Liver (tissue), 9 donors: ENCODE results near the gene SGIP1. TPM values are rescaled to one million over a fixed set of nuclear protein-coding genes. Genes with fewer than 3 reads are reported as not detected.

Source experiments
- DNase-seq: peaks from one replicate; pipeline ENCODE4 v3.0.0-alpha.2; 2017; ENCODE audit warnings: low spot score
- H3K27ac ChIP-seq, 2 donors: one replicate each; pipeline ENCODE4 v1.7.0; 2013; ENCODE audit warnings: inconsistent platforms in 2 of 2, low read length in 2 of 2, control low read depth in 1 of 2, low read depth in 1 of 2, mild to moderate bottlenecking in 1 of 2
- H3K27me3 ChIP-seq, 4 donors: one replicate each; pipeline versions ENCODE4 v1.6.1 to v1.7.0; 2013; ENCODE audit warnings: low read length in 3 of 4, inconsistent platforms in 1 of 4, mild to moderate bottlenecking in 1 of 4, moderate library complexity in 1 of 4; ENCODE audit not compliant: control insufficient read depth in 4 of 4, insufficient read depth in 4 of 4
- H3K36me3 ChIP-seq, 4 donors: one replicate each; pipeline versions ENCODE4 v1.6.1 to v1.7.0; 2013; ENCODE audit warnings: low read length in 3 of 4, mild to moderate bottlenecking in 3 of 4, low read depth in 1 of 4, moderate library complexity in 1 of 4; ENCODE audit not compliant: control insufficient read depth in 4 of 4, insufficient read depth in 3 of 4
- H3K4me1 ChIP-seq, 4 donors: one replicate each; pipeline versions ENCODE4 v1.6.1 to v1.7.0; 2013; ENCODE audit warnings: low read length in 3 of 4, mild to moderate bottlenecking in 3 of 4, moderate library complexity in 1 of 4; ENCODE audit not compliant: control insufficient read depth in 4 of 4, insufficient read depth in 4 of 4
- H3K4me3 ChIP-seq, 3 donors: one replicate each; pipeline versions ENCODE4 v1.6.1 to v1.7.0; 2013; ENCODE audit warnings: low read length in 3 of 3, control low read depth in 1 of 3, low read depth in 1 of 3, mild to moderate bottlenecking in 1 of 3
- H3K9ac ChIP-seq, 2 donors: one replicate each; pipeline ENCODE4 v1.7.0; 2013; ENCODE audit warnings: low read length in 2 of 2, mild to moderate bottlenecking in 2 of 2, moderate library complexity in 2 of 2, control low read depth in 1 of 2, low read depth in 1 of 2
- H3K9me3 ChIP-seq, 4 donors: one replicate each; pipeline versions ENCODE4 v1.6.1 to v1.7.0; 2013; ENCODE audit warnings: low read length in 3 of 4; ENCODE audit not compliant: control insufficient read depth in 4 of 4
- EGR1 ChIP-seq, 2 donors: IDR thresholded peaks; 2 replicates each; pipeline ENCODE4 v1.6.1; 2016 to 2018; ENCODE audit warnings: antibody characterized with exemption in 2 of 2, low read depth in 2 of 2
- FOXA1 ChIP-seq: IDR thresholded peaks from 2 replicates; pipeline ENCODE4 v1.6.1; 2016; ENCODE audit warnings: antibody characterized with exemption
- FOXA2 ChIP-seq: IDR thresholded peaks from 2 replicates; pipeline ENCODE4 v1.6.1; 2016; ENCODE audit warnings: antibody characterized with exemption
- GABPA ChIP-seq, 2 donors: IDR thresholded peaks in 1 of 2; conservative IDR thresholded peaks in 1 of 2; 2 replicates each; pipeline ENCODE4 v1.6.1; 2016; ENCODE audit warnings: antibody characterized with exemption in 2 of 2, mild to moderate bottlenecking in 1 of 2, moderate library complexity in 1 of 2
- HNF4A ChIP-seq, 2 donors: conservative IDR thresholded peaks; 2 replicates each; pipeline ENCODE4 v1.6.1; 2016; ENCODE audit warnings: antibody characterized with exemption in 2 of 2, mild to moderate bottlenecking in 2 of 2
- HNF4G ChIP-seq: IDR thresholded peaks from 2 replicates; pipeline ENCODE4 v1.6.1; 2016; ENCODE audit warnings: antibody characterized with exemption
- JUND ChIP-seq, 2 donors: IDR thresholded peaks; 2 replicates each; pipeline ENCODE4 v1.6.1; 2016; ENCODE audit warnings: antibody characterized with exemption in 2 of 2
- NR2F2 ChIP-seq: IDR thresholded peaks from 2 replicates; pipeline ENCODE4 v1.6.1; 2016; ENCODE audit warnings: antibody characterized with exemption
- RAD21 ChIP-seq, 2 donors: IDR thresholded peaks; 2 replicates each; pipeline ENCODE4 v1.6.1; 2016; ENCODE audit warnings: antibody characterized with exemption in 2 of 2, mild to moderate bottlenecking in 2 of 2
- RXRA ChIP-seq, 2 donors: IDR thresholded peaks; 2 replicates each; pipeline ENCODE4 v1.6.1; 2017 to 2018; ENCODE audit warnings: antibody characterized with exemption in 2 of 2, mild to moderate bottlenecking in 1 of 2
- SP1 ChIP-seq: IDR thresholded peaks from 2 replicates; pipeline ENCODE4 v1.6.1; 2018; ENCODE audit warnings: antibody characterized with exemption, mild to moderate bottlenecking
- YY1 ChIP-seq: IDR thresholded peaks from 2 replicates; pipeline ENCODE4 v1.6.1; 2016; ENCODE audit warnings: antibody characterized with exemption, mild to moderate bottlenecking
- whole genome bisulfite sequencing: extraction: QIAGEN DNeasy Blood & Tissue Kit; methylation state at CpG from one replicate; pipeline ENCODE4 v1.1.7; 2013; 5-methylcytosine and 5-hydroxymethylcytosine counted together
- polyA plus RNA-seq, 2 donors: library from polyadenylated mRNA; stranded (reverse) in 1 of 2; unstranded in 1 of 2; fragments of 200-250 nt in 1 of 2; fragments of >200 nt in 1 of 2; fragmentation: Nextera tagmentation in 1 of 2; extraction: Ambion mirVana in 1 of 2; gene quantifications; one replicate each; pipeline versions ENCODE4 v1.2.1 to v1.2.3, GENCODE V29; 2013 to 2015
- total RNA-seq, 2 donors: library from RNA; depleted of rRNA; stranded (reverse); fragments of >200 nt; gene quantifications; one replicate each; pipeline ENCODE4 v1.2.3, GENCODE V29; 2014
- TF ChIP-seq, protein P1 (sequence below): IDR thresholded peaks from 2 replicates; pipeline ENCODE4 v1.6.1; 2016; ENCODE audit warnings: antibody characterized with exemption, mild to moderate bottlenecking
- TF ChIP-seq, protein P2 (sequence below): IDR thresholded peaks from 2 replicates; pipeline ENCODE4 v1.6.1; 2016; ENCODE audit warnings: antibody characterized with exemption
- TF ChIP-seq, protein P3 (sequence below): IDR thresholded peaks from 2 replicates; pipeline ENCODE4 v1.6.1; 2016; ENCODE audit warnings: antibody characterized with exemption
- TF ChIP-seq, protein P4 (sequence below): fragments of 150-350 bp; IDR thresholded peaks from 2 replicates; pipeline ENCODE4 v1.5.1; 2017; ENCODE audit warnings: improper control_type of control experiment, low read depth, low read length; ENCODE audit not compliant: missing input control
- donor health status: healthy.
- donor health status: healthy.
- donor health status: healthy.
- donor health status: healthy.
- donor health status: healthy.

The SGIP1 gene
- total and polyA plus RNA-seq, 4 donors, result 0.09 to 2.5 (median 0.38) TPM

DNA sequence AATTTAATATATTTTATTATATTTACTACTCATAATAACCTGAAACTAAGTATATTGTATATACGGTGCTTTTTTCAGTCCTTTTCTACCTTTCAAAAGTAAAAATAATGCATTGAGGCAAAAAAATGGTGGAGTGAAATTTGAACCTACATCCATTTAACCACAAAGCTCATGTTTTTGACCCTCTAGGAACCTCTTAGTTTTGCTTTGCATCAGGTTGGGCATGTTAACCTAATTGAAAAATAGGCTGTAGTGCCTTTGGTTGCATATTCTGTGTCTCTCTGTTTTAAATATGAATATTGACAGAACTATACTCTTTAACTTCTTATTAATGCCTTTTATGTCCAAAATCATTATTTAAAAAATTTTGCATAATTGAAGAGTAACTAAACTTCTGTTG lies 3.8 kb downstream of the SGIP1 start:
- Histone ChIP-seq H3K27me3 (peaks cover 0 to 5% (median 2%) of the 10 kb centered on the region in 4 donors), H3K27ac (no peak overlapping the region), H3K4me3 (no peak overlapping the region), H3K9ac (no peak overlapping the region), H3K4me1 (peaks cover 3 to 26% (median 10%) of the 10 kb centered on the region in 4 donors), H3K36me3 (no peaks in the 10 kb centered on the region), H3K9me3 (no peaks in the 10 kb centered on the region)
- 92% methylated on average over 1 of the region's 1 CpG for WGBS
- TF ChIP-seq HNF4A (conservative IDR thresholded peaks at IDR 0.05) (no peak), SP1 (no peak), EGR1 (IDR thresholded peaks at IDR 0.05; ENCODE audit: low read depth in 2 of 2) (no peak), JUND (IDR thresholded peaks at IDR 0.05) (no peak), YY1 (no peak), GABPA (IDR thresholded peaks at IDR 0.05 in 1 of 2, conservative IDR thresholded peaks at IDR 0.05 in 1 of 2) (no peak), NR2F2 (no peak), FOXA2 (no peak), HNF4G (no peak), RXRA (IDR thresholded peaks at IDR 0.05) (no peak), FOXA1 (no peak), RAD21 (IDR thresholded peaks at IDR 0.05) (no peak)
- TF ChIP-seq, protein P1, sequence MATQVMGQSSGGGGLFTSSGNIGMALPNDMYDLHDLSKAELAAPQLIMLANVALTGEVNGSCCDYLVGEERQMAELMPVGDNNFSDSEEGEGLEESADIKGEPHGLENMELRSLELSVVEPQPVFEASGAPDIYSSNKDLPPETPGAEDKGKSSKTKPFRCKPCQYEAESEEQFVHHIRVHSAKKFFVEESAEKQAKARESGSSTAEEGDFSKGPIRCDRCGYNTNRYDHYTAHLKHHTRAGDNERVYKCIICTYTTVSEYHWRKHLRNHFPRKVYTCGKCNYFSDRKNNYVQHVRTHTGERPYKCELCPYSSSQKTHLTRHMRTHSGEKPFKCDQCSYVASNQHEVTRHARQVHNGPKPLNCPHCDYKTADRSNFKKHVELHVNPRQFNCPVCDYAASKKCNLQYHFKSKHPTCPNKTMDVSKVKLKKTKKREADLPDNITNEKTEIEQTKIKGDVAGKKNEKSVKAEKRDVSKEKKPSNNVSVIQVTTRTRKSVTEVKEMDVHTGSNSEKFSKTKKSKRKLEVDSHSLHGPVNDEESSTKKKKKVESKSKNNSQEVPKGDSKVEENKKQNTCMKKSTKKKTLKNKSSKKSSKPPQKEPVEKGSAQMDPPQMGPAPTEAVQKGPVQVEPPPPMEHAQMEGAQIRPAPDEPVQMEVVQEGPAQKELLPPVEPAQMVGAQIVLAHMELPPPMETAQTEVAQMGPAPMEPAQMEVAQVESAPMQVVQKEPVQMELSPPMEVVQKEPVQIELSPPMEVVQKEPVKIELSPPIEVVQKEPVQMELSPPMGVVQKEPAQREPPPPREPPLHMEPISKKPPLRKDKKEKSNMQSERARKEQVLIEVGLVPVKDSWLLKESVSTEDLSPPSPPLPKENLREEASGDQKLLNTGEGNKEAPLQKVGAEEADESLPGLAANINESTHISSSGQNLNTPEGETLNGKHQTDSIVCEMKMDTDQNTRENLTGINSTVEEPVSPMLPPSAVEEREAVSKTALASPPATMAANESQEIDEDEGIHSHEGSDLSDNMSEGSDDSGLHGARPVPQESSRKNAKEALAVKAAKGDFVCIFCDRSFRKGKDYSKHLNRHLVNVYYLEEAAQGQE, result no peak
- TF ChIP-seq, protein P2, sequence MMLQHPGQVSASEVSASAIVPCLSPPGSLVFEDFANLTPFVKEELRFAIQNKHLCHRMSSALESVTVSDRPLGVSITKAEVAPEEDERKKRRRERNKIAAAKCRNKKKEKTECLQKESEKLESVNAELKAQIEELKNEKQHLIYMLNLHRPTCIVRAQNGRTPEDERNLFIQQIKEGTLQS, result no peak
- TF ChIP-seq, protein P3, sequence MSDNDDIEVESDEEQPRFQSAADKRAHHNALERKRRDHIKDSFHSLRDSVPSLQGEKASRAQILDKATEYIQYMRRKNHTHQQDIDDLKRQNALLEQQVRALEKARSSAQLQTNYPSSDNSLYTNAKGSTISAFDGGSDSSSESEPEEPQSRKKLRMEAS, result no peak
- DNase-seq, result no peak

DNA sequence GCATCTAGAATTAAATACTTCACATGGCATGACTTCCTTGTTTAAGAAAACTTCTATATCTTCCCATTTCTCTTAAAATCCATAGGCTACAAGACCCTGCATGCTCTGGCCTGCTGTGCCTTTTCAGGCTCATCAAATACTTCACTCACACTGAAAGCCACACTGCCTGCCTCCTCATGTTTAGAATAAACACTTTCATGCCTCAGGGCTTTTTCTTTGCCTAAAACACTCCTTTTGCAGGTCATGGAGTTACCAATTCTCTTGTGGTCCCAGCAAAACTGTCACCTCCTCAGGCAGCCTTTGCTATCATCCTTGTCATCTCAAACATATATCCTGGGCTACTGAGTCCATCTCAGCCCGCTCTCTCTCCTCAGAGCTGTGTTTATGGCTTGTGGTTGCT lies 5.5 kb downstream of the SGIP1 start:
- TF ChIP-seq SP1, result no peak
- TF ChIP-seq RAD21 (IDR thresholded peaks at IDR 0.05), result no peak
- TF ChIP-seq YY1, result no peak
- no peak for TF ChIP-seq HNF4A (conservative IDR thresholded peaks at IDR 0.05)
- TF ChIP-seq, protein P3, result no peak
- TF ChIP-seq, protein P1, result no peak
- TF ChIP-seq, protein P4, sequence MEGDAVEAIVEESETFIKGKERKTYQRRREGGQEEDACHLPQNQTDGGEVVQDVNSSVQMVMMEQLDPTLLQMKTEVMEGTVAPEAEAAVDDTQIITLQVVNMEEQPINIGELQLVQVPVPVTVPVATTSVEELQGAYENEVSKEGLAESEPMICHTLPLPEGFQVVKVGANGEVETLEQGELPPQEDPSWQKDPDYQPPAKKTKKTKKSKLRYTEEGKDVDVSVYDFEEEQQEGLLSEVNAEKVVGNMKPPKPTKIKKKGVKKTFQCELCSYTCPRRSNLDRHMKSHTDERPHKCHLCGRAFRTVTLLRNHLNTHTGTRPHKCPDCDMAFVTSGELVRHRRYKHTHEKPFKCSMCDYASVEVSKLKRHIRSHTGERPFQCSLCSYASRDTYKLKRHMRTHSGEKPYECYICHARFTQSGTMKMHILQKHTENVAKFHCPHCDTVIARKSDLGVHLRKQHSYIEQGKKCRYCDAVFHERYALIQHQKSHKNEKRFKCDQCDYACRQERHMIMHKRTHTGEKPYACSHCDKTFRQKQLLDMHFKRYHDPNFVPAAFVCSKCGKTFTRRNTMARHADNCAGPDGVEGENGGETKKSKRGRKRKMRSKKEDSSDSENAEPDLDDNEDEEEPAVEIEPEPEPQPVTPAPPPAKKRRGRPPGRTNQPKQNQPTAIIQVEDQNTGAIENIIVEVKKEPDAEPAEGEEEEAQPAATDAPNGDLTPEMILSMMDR, result no peak

More for the DNA sequence above, 5.5 kb downstream of the SGIP1 start:
- no peak overlapping the region for H3K4me3 ChIP-seq
- DNase-seq, result no peak
- peaks cover 2 to 28% (median 6%) of the 10 kb centered on the region in 4 donors for H3K4me1 ChIP-seq
- H3K9ac ChIP-seq, result no peak overlapping the region
- no peak overlapping the region for H3K27ac ChIP-seq
- WGBS, result 97% methylated on average over 1 of the region's 1 CpG
- H3K36me3 ChIP-seq, result no peaks in the 10 kb centered on the region
- H3K9me3 ChIP-seq, result no peaks in the 10 kb centered on the region
- no peaks in the 10 kb centered on the region for H3K27me3 ChIP-seq
